OCI-LY1 (cell line): Measurements from ENCODE around the gene RXFP1.

Experiments
- H2AFZ ChIP-seq: fragments of 200-600 bp; sonication (generic), shearing (Covaris generic); 2 replicates; pipeline ENCODE4 v1.6.0; 2014; ENCODE audit warnings: antibody characterized with exemption, mild to moderate bottlenecking, low read length
- H3F3A ChIP-seq: fragments of 200-600 bp; sonication (generic), shearing (Covaris generic); 2 replicates; pipeline ENCODE4 v1.6.0; 2014; ENCODE audit warnings: mild to moderate bottlenecking, antibody characterized with exemption, low read length, moderate library complexity; ENCODE audit not compliant: insufficient read depth
- H3K27ac ChIP-seq: fragments of 200-600 bp; sonication (generic); 2 replicates; pipeline ENCODE4 v1.5.1; 2014; ENCODE audit warnings: low read length, mixed run types, mild to moderate bottlenecking, low read depth; ENCODE audit not compliant: poor library complexity, severe bottlenecking
- H3K27me3 ChIP-seq: fragments of 200-600 bp; sonication (generic); 2 replicates; pipeline ENCODE4 v1.6.0; 2014; ENCODE audit warnings: antibody characterized with exemption, mild to moderate bottlenecking, low read length, moderate library complexity; ENCODE audit not compliant: insufficient read depth
- H3K36me3 ChIP-seq: fragments of 200-600 bp; sonication (generic); 2 replicates; pipeline ENCODE4 v1.6.1; 2014; ENCODE audit warnings: mild to moderate bottlenecking, antibody characterized with exemption, low read length, moderate library complexity, mixed read lengths; ENCODE audit not compliant: insufficient read depth
- H3K4me1 ChIP-seq: fragments of 200-600 bp; sonication (generic); 2 replicates; pipeline ENCODE4 v1.5.1; 2014; ENCODE audit warnings: mild to moderate bottlenecking, low read length, moderate library complexity; ENCODE audit not compliant: insufficient read depth, severe bottlenecking
- H3K4me2 ChIP-seq: fragments of 200-600 bp; sonication (generic), shearing (Covaris generic); 2 replicates; pipeline ENCODE4 v1.6.1; 2014; ENCODE audit warnings: low read length
- H3K4me3 ChIP-seq: fragments of 200-600 bp; sonication (generic); 2 replicates; pipeline ENCODE4 v1.5.1; 2014; ENCODE audit warnings: low read length, low read depth, mild to moderate bottlenecking, mixed read lengths; ENCODE audit not compliant: poor library complexity, severe bottlenecking
- H3K79me2 ChIP-seq: fragments of 200-600 bp; shearing (Covaris generic); 2 replicates; pipeline ENCODE4 v1.6.1; 2016; ENCODE audit warnings: mixed run types, low read length, mixed read lengths; ENCODE audit not compliant: insufficient read depth
- H3K9ac ChIP-seq: fragments of 200-600 bp; sonication (generic), shearing (Covaris generic); 2 replicates; pipeline ENCODE4 v1.6.1; 2014; ENCODE audit warnings: mild to moderate bottlenecking, low read length, mixed read lengths
- H3K9me2 ChIP-seq: fragments of 200-600 bp; sonication (generic), shearing (Covaris generic); 2 replicates; pipeline ENCODE4 v1.6.1; 2014; ENCODE audit warnings: low read depth, mild to moderate bottlenecking, low read length, mixed read lengths
- H3K9me3 ChIP-seq: fragments of 200-600 bp; shearing (Covaris generic); 2 replicates; pipeline ENCODE4 v1.6.1; 2014; ENCODE audit warnings: low read length, mixed read lengths
- H4K20me1 ChIP-seq: fragments of 200-600 bp; sonication (generic), shearing (Covaris generic); 2 replicates; pipeline ENCODE4 v1.6.0; 2016; ENCODE audit warnings: mild to moderate bottlenecking, low read length; ENCODE audit not compliant: insufficient read depth
- CTCF ChIP-seq: fragments of 200-600 bp; sonication (generic), shearing (Covaris generic); IDR thresholded peaks from 2 replicates; pipeline ENCODE4 v1.5.1; 2017; ENCODE audit warnings: mild to moderate bottlenecking, antibody characterized with exemption, low read length, moderate library complexity, mixed read lengths
- EZH2 ChIP-seq: fragments of 200-600 bp; sonication (generic), shearing (Covaris generic); IDR thresholded peaks from 2 replicates; pipeline ENCODE4 v1.8.0; 2017; ENCODE audit warnings: borderline replicate concordance, mixed run types, mild to moderate bottlenecking, antibody characterized with exemption, low read length, moderate library complexity, mixed read lengths

RXFP1 gene

GRCh38 chr4:158560284-158560683, 38.6 kb downstream of the RXFP1 start:
- no peak overlapping the region for H3K9ac ChIP-seq
- H3K9me3 ChIP-seq: no peaks in the 10 kb centered on the region
- H3K4me2 ChIP-seq: no peak overlapping the region
- no peaks in the 10 kb centered on the region for H4K20me1 ChIP-seq
- H3K27ac ChIP-seq: no peak overlapping the region
- TF ChIP-seq CTCF (no peak), EZH2 (no peak)
- no peaks in the 10 kb centered on the region for H3K79me2 ChIP-seq
- H3K9me2 ChIP-seq: no peaks in the 10 kb centered on the region
- H2AFZ ChIP-seq: no peak overlapping the region
- H3K4me1 ChIP-seq: no peaks in the 10 kb centered on the region
- H3F3A ChIP-seq: no peaks in the 10 kb centered on the region
- no peaks in the 10 kb centered on the region for H3K36me3 ChIP-seq
- no peaks in the 10 kb centered on the region for H3K27me3 ChIP-seq
- no peak overlapping the region for H3K4me3 ChIP-seq

- Histone ChIP-seq H3K79me2 (no peaks in the 10 kb centered on the region), H3K36me3 (no peaks in the 10 kb centered on the region), H2AFZ (no peak overlapping the region), H3K9me2 (no peaks in the 10 kb centered on the region), H3F3A (no peaks in the 10 kb centered on the region), H3K27ac (no peak overlapping the region), H3K4me1 (no peaks in the 10 kb centered on the region), H3K4me3 (no peak overlapping the region), H3K9ac (no peak overlapping the region), H3K27me3 (no peaks in the 10 kb centered on the region), H3K4me2 (no peak overlapping the region), H4K20me1 (no peaks in the 10 kb centered on the region), H3K9me3 (no peaks in the 10 kb centered on the region)
- TF ChIP-seq EZH2 (no peak), CTCF (no peak)
Measured at GRCh38 chr4:158566860-158567259, 45.2 kb downstream of the RXFP1 start.

GRCh38 chr4:158571736-158572135, 50.1 kb downstream of the RXFP1 start:
- Histone ChIP-seq H4K20me1 (no peaks in the 10 kb centered on the region), H3K4me2 (no peak overlapping the region), H3K27ac (no peak overlapping the region), H3K79me2 (no peaks in the 10 kb centered on the region), H3K9me3 (no peaks in the 10 kb centered on the region), H3K9ac (no peak overlapping the region), H3K27me3 (no peaks in the 10 kb centered on the region), H3K4me3 (no peak overlapping the region), H3K9me2 (no peaks in the 10 kb centered on the region), H3K36me3 (no peaks in the 10 kb centered on the region), H2AFZ (no peak overlapping the region), H3K4me1 (no peaks in the 10 kb centered on the region), H3F3A (no peaks in the 10 kb centered on the region)
- TF ChIP-seq EZH2 (no peak), CTCF (no peak)
